NCI-H526 treated with DMSO at 0.1 percent for 48 hours (cell line): ENCODE measurements around the gene ALK.

Source experiments
- DNase-seq: peaks from one replicate; lab custom pipeline; 2025; lab: John Stamatoyannopoulos, UW

The ALK gene

DNA sequence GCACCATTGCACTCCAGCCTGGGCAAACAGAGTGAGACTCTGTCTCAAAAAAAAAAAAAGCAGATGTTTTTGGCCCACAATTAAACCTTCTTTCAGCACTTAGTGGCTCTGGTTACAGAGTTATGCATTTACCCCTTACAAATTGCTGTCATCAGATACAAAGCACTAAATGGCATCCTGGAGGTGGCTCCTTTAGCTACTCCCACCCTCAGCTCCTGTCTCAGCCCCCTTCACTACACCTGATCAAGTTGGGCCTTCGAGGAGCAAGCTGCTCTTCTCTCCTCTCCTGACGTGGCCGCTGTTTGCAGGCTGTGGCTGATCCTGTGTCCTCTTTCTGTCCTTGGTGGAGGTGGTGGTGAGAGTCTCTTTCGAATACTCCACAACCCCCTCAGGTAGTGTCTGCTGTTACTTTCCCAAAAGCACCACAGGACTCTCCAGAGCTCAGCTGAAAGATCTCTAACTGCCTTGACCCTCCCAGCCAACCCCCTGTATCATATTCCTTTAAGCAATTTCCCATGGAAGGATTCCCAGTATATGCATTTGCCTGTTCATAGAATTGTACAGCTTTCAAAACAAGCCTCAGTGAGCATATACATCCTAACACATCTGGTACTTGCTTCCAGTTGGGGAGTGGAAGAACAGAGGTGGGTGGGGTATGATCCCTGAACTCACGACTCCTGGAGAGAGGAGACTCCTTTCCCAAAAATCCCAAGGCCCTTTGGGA, 520.3 kb downstream of the ALK start:
- no peak for DNase-seq

DNA sequence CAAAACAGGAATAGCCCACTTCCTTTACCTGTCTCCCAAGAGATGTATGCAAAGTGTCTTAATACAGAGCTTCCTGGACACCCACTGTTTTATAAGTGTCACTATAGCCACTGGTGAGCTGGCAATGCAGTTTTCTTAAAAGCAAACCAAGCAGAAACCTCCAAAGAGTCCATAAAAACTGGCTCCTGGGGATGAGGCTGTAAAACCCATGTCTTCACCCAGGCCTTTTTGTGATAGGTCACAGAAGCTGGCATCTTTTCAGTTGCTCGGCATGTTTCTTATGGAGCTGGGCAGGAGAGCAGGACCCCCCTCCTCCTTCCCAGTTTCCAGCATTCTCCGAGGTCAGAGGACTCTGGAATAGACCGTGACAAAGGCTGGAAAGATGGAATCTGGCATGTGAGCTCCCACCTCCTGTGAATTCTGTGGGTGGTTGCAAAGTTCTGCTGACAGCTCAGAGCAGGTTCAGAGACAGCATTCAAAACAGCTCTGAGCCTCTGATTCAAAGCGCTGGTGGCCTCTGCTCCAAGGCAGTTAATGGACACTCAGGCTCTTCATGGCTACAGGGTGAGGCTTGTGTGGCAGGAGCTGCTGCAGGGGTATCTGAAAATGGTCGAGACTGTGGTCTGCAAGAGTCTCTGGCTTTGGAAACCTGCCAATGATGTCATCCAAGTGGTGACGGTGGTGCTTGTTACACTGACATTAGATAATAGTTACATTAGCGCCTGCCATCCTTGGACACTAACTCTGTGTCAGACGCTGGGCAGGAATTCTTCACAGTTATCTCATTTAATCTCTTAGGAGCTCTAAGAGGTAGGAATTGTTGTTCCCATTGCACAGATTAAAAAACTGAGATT, 522.8 kb downstream of the ALK start:
- no peak for DNase-seq

DNA sequence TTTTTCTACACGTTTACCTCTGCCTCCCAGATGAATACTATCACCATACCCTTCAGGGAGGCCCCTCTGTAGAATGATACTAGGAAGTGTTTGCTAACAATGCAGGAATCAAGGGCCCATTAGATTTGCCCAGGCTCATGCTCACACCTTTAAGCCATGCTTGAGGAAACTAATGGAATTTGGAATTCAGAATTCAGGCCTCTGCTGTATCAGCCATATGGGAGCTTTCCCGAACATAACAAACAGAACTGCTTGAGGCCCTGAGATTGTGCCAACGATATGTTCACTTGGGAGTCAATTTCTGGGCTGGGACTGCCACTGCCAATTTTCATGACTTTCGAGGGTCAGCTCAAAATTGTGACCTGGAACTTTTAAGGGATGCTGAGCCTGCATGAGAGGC, 523.7 kb downstream of the ALK start:
- DNase-seq, result no peak

DNA sequence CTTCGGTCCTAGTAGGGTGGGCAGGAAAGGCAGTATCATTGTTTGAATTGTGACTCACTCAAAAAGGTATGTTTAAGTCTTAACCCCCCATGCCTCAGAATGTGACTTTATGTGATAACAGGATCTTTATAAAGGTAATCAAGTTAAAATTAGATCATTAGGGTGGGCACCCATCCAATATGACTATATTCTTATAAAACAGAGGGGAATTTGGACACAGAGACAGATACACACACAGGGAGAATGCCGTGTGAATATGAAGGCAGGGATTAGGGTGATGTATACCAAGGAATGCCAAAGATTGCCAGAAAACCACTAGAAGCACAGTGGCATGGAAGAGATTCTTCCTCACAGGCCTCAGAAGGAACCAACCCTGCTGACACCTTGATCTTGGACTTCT, 524.3 kb downstream of the ALK start:
- no peak for DNase-seq

DNA sequence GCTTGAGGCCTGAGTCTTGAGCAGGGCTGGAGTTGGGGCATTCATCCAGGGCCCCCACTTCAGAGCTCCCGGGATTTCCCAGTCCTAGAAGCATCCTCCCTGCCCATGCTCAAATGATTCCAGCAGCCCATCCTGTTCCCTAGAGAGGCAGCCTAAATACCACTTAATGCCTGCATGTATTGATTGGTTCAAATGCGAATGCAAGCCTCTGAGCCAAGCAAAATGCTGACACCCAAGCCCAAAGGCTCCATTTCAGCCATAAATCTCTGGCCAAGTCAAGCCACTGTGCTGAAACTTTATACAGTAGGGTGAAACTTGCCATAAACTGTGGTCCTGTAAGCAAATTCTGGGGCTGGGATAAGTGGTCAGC, 526.4 kb downstream of the ALK start:
- no peak for DNase-seq

- DNase-seq, result no peak
Observed at GRCh38 chr2:29394311-29394980, 526.9 kb downstream of the ALK start.

- no peak for DNase-seq
Observed at GRCh38 chr2:29393676-29394075, 527.7 kb downstream of the ALK start.

- no peak for DNase-seq
Observed at GRCh38 chr2:29392774-29393173, 528.6 kb downstream of the ALK start.

DNA sequence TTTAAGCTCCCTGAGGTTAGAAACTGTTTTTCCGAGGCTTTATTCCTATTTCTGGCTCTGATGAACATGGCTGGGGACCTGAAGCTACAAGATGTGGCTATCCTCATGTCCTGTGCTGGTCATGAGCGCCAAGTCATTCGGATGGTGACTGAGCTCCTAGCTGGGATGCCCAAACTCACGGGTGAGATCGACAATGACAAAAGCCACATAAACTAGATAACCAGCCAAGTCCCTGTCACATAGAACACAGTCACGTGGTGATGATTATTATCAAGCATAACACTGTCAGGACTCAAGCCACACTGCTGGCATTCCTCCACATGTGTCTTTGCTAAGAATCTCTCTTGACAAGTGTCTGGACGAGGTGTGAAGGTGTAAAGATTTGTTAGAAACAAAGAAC, 531.2 kb downstream of the ALK start:
- no peak for DNase-seq

- no peak for DNase-seq
Observed at GRCh38 chr2:29389686-29390085, 531.7 kb downstream of the ALK start.

GRCh38 chr2:29388071-29388470, 533.3 kb downstream of the ALK start:
- DNase-seq, result no peak

- DNase-seq, result no peak
Observed at GRCh38 chr2:29382486-29382885, 538.9 kb downstream of the ALK start.

GRCh38 chr2:29377788-29378187, 543.6 kb downstream of the ALK start:
- no peak for DNase-seq

DNA sequence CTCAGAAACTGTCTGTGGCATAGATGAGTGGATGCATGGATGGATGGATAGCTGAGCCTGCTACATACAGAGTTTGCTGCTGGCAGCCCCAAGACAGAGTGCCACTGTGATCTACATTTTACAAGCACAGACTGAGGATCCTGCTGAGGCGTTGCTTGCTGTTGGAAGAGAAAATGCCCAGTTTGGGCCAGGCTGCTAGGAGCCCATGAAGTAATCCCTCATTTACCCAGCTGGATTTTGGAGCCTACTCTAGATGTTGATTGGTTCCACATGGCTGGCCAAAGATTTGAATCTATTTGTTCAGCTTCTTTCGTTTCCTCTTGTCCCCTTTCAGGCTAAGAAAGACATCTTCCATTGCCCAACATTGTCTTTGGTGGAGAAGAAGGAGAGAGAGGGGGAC, 544.8 kb downstream of the ALK start:
- DNase-seq, result no peak

DNA sequence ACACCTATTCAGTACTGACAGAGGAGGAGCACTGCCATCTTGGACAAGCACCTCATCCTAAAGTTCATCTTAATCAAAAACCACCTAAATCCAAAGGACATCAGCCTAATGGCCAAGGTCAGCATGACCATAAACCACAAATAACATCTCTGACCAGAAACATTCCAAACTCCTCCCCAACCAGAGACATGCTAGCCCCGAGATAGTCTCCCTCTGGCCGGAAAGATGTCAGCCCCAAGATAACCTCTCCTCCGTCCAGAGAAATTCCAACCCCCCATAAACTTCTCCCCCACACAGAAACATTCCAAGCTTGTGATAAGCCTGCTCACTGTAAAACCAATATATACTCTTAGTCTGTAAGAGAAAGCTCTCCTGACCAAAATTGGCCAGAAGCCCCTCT, 545.5 kb downstream of the ALK start:
- DNase-seq, result no peak

GRCh38 chr2:29374823-29375222, 546.6 kb downstream of the ALK start:
- DNase-seq, result no peak

DNA sequence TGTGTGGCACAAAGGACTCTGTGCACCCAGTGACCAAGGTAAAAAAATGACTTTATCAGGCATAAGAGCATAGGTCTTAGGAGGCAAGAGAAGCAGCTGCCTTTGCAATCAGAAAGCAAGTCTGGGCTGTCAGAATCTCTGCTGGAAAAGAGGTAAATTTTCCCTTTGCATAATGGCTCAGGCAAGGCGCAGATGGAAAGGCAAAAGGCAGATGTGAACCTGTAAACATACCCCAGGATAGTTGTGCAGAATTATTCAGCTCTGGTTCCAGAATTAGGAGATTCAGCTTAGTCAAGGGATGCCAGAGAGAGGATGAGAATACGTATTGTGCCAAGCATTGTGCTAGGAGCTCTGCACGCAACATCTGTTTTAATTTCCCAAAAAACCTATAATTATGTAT, 547.5 kb downstream of the ALK start:
- no peak for DNase-seq

DNA sequence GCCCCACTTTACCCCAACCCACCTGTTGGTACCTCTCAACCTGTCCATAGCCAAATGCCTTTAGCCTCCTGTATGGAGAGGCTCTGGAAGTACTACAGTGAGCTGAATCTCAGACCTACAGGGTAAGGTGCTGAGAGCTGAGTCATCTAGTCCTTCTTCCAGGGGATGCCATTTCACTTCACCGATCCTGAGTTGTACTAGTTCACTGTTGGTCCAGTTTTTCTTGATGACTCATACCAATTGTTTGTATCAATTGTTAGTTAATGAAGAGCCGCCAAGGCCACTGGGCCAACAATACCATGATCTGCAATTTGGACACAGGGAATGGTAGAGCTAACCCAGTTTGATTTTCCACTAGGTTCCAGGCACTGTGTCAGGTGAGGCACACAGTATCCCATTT, 549.2 kb downstream of the ALK start:
- no peak for DNase-seq

GRCh38 chr2:29370581-29371125, 550.7 kb downstream of the ALK start:
- no peak for DNase-seq

DNA sequence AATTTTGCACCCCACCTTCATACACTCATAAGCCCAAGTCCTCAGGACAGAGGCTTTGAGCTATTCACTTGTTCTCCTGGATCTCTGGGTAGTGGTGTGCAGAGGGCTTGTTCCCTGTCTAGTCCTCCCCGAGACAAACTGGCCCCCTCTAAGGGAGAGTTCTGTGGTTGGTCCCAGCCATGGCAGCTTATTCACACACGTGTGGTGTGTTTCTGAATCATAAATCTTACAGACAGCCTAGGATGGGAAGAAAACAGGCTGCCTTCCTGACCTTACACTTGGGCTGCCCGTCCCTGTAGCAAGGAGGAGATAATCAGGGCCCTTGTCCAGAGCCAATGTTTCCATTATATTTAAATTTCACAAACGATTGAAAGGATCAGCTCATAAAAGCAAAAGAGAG, 551.2 kb downstream of the ALK start:
- no peak for DNase-seq

DNA sequence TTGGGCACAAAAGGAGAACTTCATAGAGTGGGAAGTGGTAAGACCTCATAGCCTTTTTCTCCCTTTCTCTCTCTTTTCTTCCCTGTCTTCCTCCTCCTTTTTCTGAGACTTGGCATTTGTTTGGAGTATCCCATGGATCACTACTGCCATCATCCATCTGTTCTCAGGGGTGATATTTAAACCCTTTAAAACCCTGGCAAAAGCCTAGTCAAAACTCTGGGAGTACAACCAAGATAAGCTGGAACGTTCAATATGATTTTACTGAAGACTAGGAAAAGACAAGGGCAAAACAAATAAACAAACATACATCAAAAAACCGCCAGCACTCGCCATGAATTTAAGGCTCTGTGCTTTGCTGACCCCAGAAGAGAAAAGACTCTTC, 552.7 kb downstream of the ALK start:
- no peak for DNase-seq

- no peak for DNase-seq
Observed at GRCh38 chr2:29367986-29368658, 553.3 kb downstream of the ALK start.
